Fibroblast of lung (primary cell): Measurements from ENCODE around the gene NHSL2.

ENCODE experiments used
- EZH2 ChIP-seq: IDR thresholded peaks from 2 replicates; pipeline ENCODE4 v1.5.1; 2012; ENCODE audit warnings: low read length, control low read depth, mild to moderate bottlenecking; ENCODE audit errors: missing control alignments
- TF ChIP-seq, protein P1 (sequence below), 2 donors: IDR thresholded peaks in 1 of 2; conservative IDR thresholded peaks in 1 of 2; 1 replicate in 1 of 2; 2 replicates in 1 of 2; pipeline ENCODE4 v1.5.1; 2011 to 2012; ENCODE audit warnings: low read length in 2 of 2, control low read depth in 1 of 2, inconsistent platforms in 1 of 2, low read depth in 1 of 2, mild to moderate bottlenecking in 1 of 2

DNA sequence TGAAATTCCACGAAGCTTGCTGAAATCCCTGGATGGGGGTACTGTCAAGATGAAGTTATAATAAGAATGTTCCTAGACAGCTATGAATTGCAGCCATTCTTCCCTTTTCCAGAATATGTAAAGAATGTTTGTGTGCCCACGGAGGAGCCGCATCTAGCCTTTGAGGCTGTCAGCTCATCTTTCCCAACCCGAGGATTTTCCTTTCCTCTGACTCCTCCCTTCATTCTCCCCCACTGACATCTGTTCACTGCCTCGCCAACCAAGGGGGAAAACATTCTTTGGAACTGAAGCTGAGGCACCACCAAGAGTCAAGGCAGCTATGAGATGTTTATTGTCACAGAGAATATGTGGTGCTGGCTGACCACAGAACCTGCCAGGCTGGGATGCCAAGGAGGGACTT, 8.8 kb downstream of the NHSL2 start:
- TF ChIP-seq, protein P1, sequence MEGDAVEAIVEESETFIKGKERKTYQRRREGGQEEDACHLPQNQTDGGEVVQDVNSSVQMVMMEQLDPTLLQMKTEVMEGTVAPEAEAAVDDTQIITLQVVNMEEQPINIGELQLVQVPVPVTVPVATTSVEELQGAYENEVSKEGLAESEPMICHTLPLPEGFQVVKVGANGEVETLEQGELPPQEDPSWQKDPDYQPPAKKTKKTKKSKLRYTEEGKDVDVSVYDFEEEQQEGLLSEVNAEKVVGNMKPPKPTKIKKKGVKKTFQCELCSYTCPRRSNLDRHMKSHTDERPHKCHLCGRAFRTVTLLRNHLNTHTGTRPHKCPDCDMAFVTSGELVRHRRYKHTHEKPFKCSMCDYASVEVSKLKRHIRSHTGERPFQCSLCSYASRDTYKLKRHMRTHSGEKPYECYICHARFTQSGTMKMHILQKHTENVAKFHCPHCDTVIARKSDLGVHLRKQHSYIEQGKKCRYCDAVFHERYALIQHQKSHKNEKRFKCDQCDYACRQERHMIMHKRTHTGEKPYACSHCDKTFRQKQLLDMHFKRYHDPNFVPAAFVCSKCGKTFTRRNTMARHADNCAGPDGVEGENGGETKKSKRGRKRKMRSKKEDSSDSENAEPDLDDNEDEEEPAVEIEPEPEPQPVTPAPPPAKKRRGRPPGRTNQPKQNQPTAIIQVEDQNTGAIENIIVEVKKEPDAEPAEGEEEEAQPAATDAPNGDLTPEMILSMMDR (conservative IDR thresholded peaks at IDR 0.05 in 1 of 2, IDR thresholded peaks at IDR 0.05 in 1 of 2; ENCODE audit: low read depth in 1 of 2, low read length in 2 of 2) = no peak
- TF ChIP-seq EZH2 = no peak
